Measurements from ENCODE around the gene AGPAT3.

Gene AGPAT3

GRCh38 chr21:43937051-43937832, 72.2 kb downstream of the AGPAT3 start:
- no peak for TF ChIP-seq CTCF (IDR thresholded peaks at IDR 0.05; ENCODE audit: insufficient read depth, low read length, poor library complexity, severe bottlenecking)
- no peak for DNase-seq (ENCODE audit: extremely low read depth, insufficient read length)
- Histone ChIP-seq H3K4me3 (replicated peaks; ENCODE audit: low read depth, low read length) (no peak overlapping the region), H3K36me3 (ENCODE audit: control insufficient read depth, insufficient read depth, low read length) (peaks cover 32% of the 10 kb centered on the region), H3K27me3 (replicated peaks; ENCODE audit: control insufficient read depth, insufficient read depth, low read length) (no peaks in the 10 kb centered on the region)

- Histone ChIP-seq H3K27me3 (replicated peaks; ENCODE audit: control insufficient read depth, insufficient read depth, low read length) (no peaks in the 10 kb centered on the region), H3K4me3 (replicated peaks; ENCODE audit: low read depth, low read length) (peak overlapping the region; percentile 26; the same call in 1 of the 2 replicates), H3K36me3 (ENCODE audit: control insufficient read depth, insufficient read depth, low read length) (peaks cover 31% of the 10 kb centered on the region)
- no peak for TF ChIP-seq CTCF (IDR thresholded peaks at IDR 0.05; ENCODE audit: insufficient read depth, low read length, poor library complexity, severe bottlenecking)
- no peak for DNase-seq (ENCODE audit: extremely low read depth, insufficient read length)
These were observed 72.9 kb downstream of the AGPAT3 start for GRCh38 chr21:43937891-43938309.

- peak overlapping the region; percentile 66 for H3K4me3 ChIP-seq (replicated peaks; ENCODE audit: low read depth, low read length)
- H3K36me3 ChIP-seq (ENCODE audit: control insufficient read depth, insufficient read depth, low read length), result peaks cover 26% of the 10 kb centered on the region
- DNase-seq (ENCODE audit: extremely low read depth, insufficient read length), result peak; percentile 86
- peak; percentile 100 for TF ChIP-seq CTCF (IDR thresholded peaks at IDR 0.05; ENCODE audit: insufficient read depth, low read length, poor library complexity, severe bottlenecking)
- H3K27me3 ChIP-seq (replicated peaks; ENCODE audit: control insufficient read depth, insufficient read depth, low read length), result no peaks in the 10 kb centered on the region
These were observed 73.9 kb downstream of the AGPAT3 start for GRCh38 chr21:43938751-43939442.

- DNase-seq (ENCODE audit: extremely low read depth, insufficient read length), result no peak
- TF ChIP-seq CTCF (IDR thresholded peaks at IDR 0.05; ENCODE audit: insufficient read depth, low read length, poor library complexity, severe bottlenecking), result no peak
- Histone ChIP-seq H3K4me3 (replicated peaks; ENCODE audit: low read depth, low read length) (peak overlapping the region; percentile 22; the same call in 1 of the 2 replicates), H3K27me3 (replicated peaks; ENCODE audit: control insufficient read depth, insufficient read depth, low read length) (no peaks in the 10 kb centered on the region), H3K36me3 (ENCODE audit: control insufficient read depth, insufficient read depth, low read length) (peaks cover 19% of the 10 kb centered on the region)
These were observed 74.7 kb downstream of the AGPAT3 start for GRCh38 chr21:43939443-43940328.

- H3K36me3 ChIP-seq (ENCODE audit: control insufficient read depth, insufficient read depth, low read length), result peaks cover 17% of the 10 kb centered on the region
- H3K4me3 ChIP-seq (replicated peaks; ENCODE audit: low read depth, low read length), result no peak overlapping the region
- no peaks in the 10 kb centered on the region for H3K27me3 ChIP-seq (replicated peaks; ENCODE audit: control insufficient read depth, insufficient read depth, low read length)
- DNase-seq (ENCODE audit: extremely low read depth, insufficient read length), result no peak
- no peak for TF ChIP-seq CTCF (IDR thresholded peaks at IDR 0.05; ENCODE audit: insufficient read depth, low read length, poor library complexity, severe bottlenecking)
These were observed 75.5 kb downstream of the AGPAT3 start for GRCh38 chr21:43940329-43941050.

All from GM06990 (cell line).